Tibial nerve (tissue), 4 donors: ENCODE measurements around the gene TWNK. TPM values are rescaled to one million over a fixed set of nuclear protein-coding genes. Genes with fewer than 3 reads are reported as not detected.

ENCODE experiments used
- DNase-seq, 2 donors: peaks; one replicate each; pipeline ENCODE4 v3.0.0-alpha.2; 2019; ENCODE audit warnings: low spot score in 2 of 2
- H3K27ac ChIP-seq, 4 donors: fragments of 200-600 bp; sonication (generic) in 3 of 4; one replicate each; pipeline ENCODE4 v1.5.1; 2017 to 2019; ENCODE audit warnings: mild to moderate bottlenecking in 1 of 4
- H3K27me3 ChIP-seq, 2 donors: fragments of 200-600 bp; sonication (generic) in 1 of 2; one replicate each; pipeline versions ENCODE4 v1.5.1 to v1.6.0; 2017 to 2019
- H3K36me3 ChIP-seq, 3 donors: fragments of 200-600 bp; sonication (generic); one replicate each; pipeline ENCODE4 v1.5.1; 2018 to 2019
- H3K4me1 ChIP-seq, 4 donors: fragments of 200-600 bp; sonication (generic) in 3 of 4; one replicate each; pipeline ENCODE4 v1.5.1; 2017 to 2019
- H3K4me3 ChIP-seq, 4 donors: fragments of 200-600 bp; sonication (generic) in 3 of 4; one replicate each; pipeline ENCODE4 v1.5.1; 2017 to 2019; ENCODE audit warnings: mild to moderate bottlenecking in 1 of 4, moderate library complexity in 1 of 4
- H3K9me3 ChIP-seq, 4 donors: fragments of 200-600 bp; sonication (generic) in 3 of 4; one replicate each; pipeline ENCODE4 v1.5.1; 2017 to 2019
- CTCF ChIP-seq, 5 experiments: fragments of 200-600 bp in 3 of 5; fragments of 450-650 bp in 2 of 5; sonication (generic) in 3 of 5; IDR thresholded peaks; one replicate each; pipeline ENCODE4 v1.5.1; 2016 to 2019; ENCODE audit warnings: antibody characterized with exemption in 5 of 5, mild to moderate bottlenecking in 3 of 5, moderate library complexity in 2 of 5
- EP300 ChIP-seq, 2 donors: sonication (generic); formaldehyde crosslinking; IDR thresholded peaks; one replicate each; pipeline ENCODE4 v1.6.1; 2017; ENCODE audit warnings: antibody characterized with exemption in 2 of 2, mild to moderate bottlenecking in 1 of 2
- POLR2A ChIP-seq, 2 donors: fragments of 450-650 bp; IDR thresholded peaks; one replicate each; pipeline ENCODE4 v1.6.1; 2017; ENCODE audit warnings: antibody characterized with exemption in 2 of 2, mild to moderate bottlenecking in 2 of 2, moderate library complexity in 2 of 2
- WGBS, 2 donors: methylation state at CpG; one replicate each; pipeline ENCODE4 v1.1.5; 2018; 5-methylcytosine and 5-hydroxymethylcytosine counted together
- total RNA-seq, 4 donors: library from RNA; depleted of rRNA; stranded (reverse); fragments of >200 nt; gene quantifications; one replicate each; pipeline ENCODE4 v1.1.0, GENCODE V29; 2016

TWNK gene
- total RNA-seq, 4 donors from 2014 or later = 5.0 to 11.4 (median 6.6) TPM

- no peak for DNase-seq
- H3K4me1 ChIP-seq = peaks cover 0 to 48% (median 18%) of the 10 kb centered on the region in 4 donors
- H3K27ac ChIP-seq = peak overlapping the region; percentile 41 to 87 (median 83)
Observed at GRCh38 chr10:100986623-100986951, 756 bp upstream of the TWNK start.

GRCh38 chr10:100987685-100988049, 324 bp downstream of the TWNK start:
- 1 to 2% methylated on average over 15 of the region's 15 CpGs for WGBS, 2 donors
- peaks cover 0 to 68% (median 0%) of the 10 kb centered on the region in 3 donors for H3K36me3 ChIP-seq
- H3K4me1 ChIP-seq = peaks cover 0 to 48% (median 18%) of the 10 kb centered on the region in 4 donors
- TF ChIP-seq CTCF (IDR thresholded peaks at IDR 0.05) (no peak), POLR2A (IDR thresholded peaks at IDR 0.05) (no peak), EP300 (IDR thresholded peaks at IDR 0.05) (no peak)
- no peak for DNase-seq
- no peaks in the 10 kb centered on the region for H3K27me3 ChIP-seq
- peak overlapping the region; percentile 65 to 99 (median 94) for H3K4me3 ChIP-seq
- H3K27ac ChIP-seq = peak overlapping the region; percentile 41 to 87 (median 83)
- H3K9me3 ChIP-seq = no peaks in the 10 kb centered on the region

More at GRCh38 chr10:100986623-100986951, 756 bp upstream of the TWNK start:
- peak overlapping the region; percentile 65 to 99 (median 94) for H3K4me3 ChIP-seq
- WGBS, 2 donors = 12 to 19% methylated on average over 10 to 15 of the region's 17 CpGs
- peaks cover 0 to 68% (median 0%) of the 10 kb centered on the region in 3 donors for H3K36me3 ChIP-seq
- no peaks in the 10 kb centered on the region for H3K27me3 ChIP-seq
- no peaks in the 10 kb centered on the region for H3K9me3 ChIP-seq
- TF ChIP-seq CTCF (IDR thresholded peaks at IDR 0.05) = no peak
- TF ChIP-seq EP300 (IDR thresholded peaks at IDR 0.05) = no peak
- TF ChIP-seq POLR2A (IDR thresholded peaks at IDR 0.05) = no peak

- no peaks in the 10 kb centered on the region for H3K9me3 ChIP-seq
- H3K4me1 ChIP-seq = peaks cover 0 to 48% (median 18%) of the 10 kb centered on the region in 4 donors
- peak overlapping the region; percentile 65 to 99 (median 94) for H3K4me3 ChIP-seq
- DNase-seq = no peak
- H3K27ac ChIP-seq = no peak overlapping the region
- H3K27me3 ChIP-seq = no peaks in the 10 kb centered on the region
- TF ChIP-seq CTCF (IDR thresholded peaks at IDR 0.05) (no peak), EP300 (IDR thresholded peaks at IDR 0.05) (no peak), POLR2A (IDR thresholded peaks at IDR 0.05) (no peak)
- peaks cover 0 to 68% (median 0%) of the 10 kb centered on the region in 3 donors for H3K36me3 ChIP-seq
- 69 to 75% methylated on average over 5 to 10 of the region's 10 CpGs for WGBS, 2 donors
Observed at GRCh38 chr10:100988166-100988565, 823 bp downstream of the TWNK start.

- peaks cover 0 to 50% (median 18%) of the 10 kb centered on the region in 4 donors for H3K4me1 ChIP-seq
- H3K27me3 ChIP-seq = no peaks in the 10 kb centered on the region
- no peak for DNase-seq
- TF ChIP-seq POLR2A (IDR thresholded peaks at IDR 0.05) (no peak), EP300 (IDR thresholded peaks at IDR 0.05) (no peak), CTCF (IDR thresholded peaks at IDR 0.05) (no peak)
- H3K4me3 ChIP-seq = no peak overlapping the region
- WGBS, 2 donors = 91 to 93% methylated on average over 18 to 21 of the region's 21 CpGs
- H3K27ac ChIP-seq = no peak overlapping the region
- peaks cover 0 to 65% (median 0%) of the 10 kb centered on the region in 3 donors for H3K36me3 ChIP-seq
- no peaks in the 10 kb centered on the region for H3K9me3 ChIP-seq
Observed at GRCh38 chr10:100989088-100989487, 1.7 kb downstream of the TWNK start.

- peak overlapping the region; percentile 51 to 85 (median 66) for H3K27ac ChIP-seq
- H3K4me1 ChIP-seq = peaks cover 0 to 45% (median 6%) of the 10 kb centered on the region in 4 donors
- TF ChIP-seq POLR2A (IDR thresholded peaks at IDR 0.05) (peak in 1 of 2 donors; percentile 31), EP300 (IDR thresholded peaks at IDR 0.05) (peak in 1 of 2 donors; percentile 36), CTCF (IDR thresholded peaks at IDR 0.05) (peak; percentile 52 to 89 (median 68))
- WGBS, 2 donors = 34 to 38% methylated on average over 10 of the region's 10 CpGs
- no peaks in the 10 kb centered on the region for H3K27me3 ChIP-seq
- H3K9me3 ChIP-seq = no peaks in the 10 kb centered on the region
- H3K4me3 ChIP-seq = no peak overlapping the region
- peaks cover 0 to 46% (median 0%) of the 10 kb centered on the region in 3 donors for H3K36me3 ChIP-seq
- no peak for DNase-seq
Observed at GRCh38 chr10:100993986-100994708, 6.8 kb downstream of the TWNK start.
